ENCODE measurements around the gene PSAPL1. TPM values are rescaled to one million over a fixed set of nuclear protein-coding genes. Genes with fewer than 3 reads are reported as not detected.

Gene PSAPL1
- total RNA-seq, 1 donor from 2014 or later, result not detected

- Mint-ChIP-seq H3K27me3 (ENCODE audit: low read depth) (peaks cover 12% of the 10 kb centered on the region), H3K27ac (ENCODE audit: unreplicated experiment) (no peak overlapping the region), H3K9me3 (ENCODE audit: low read depth) (peaks cover 3% of the 10 kb centered on the region), H3K36me3 (ENCODE audit: low read depth) (no peaks in the 10 kb centered on the region), H3K4me3 (ENCODE audit: unreplicated experiment) (no peak overlapping the region), H3K4me1 (ENCODE audit: low read depth) (no peaks in the 10 kb centered on the region)
- peak; percentile 88 for DNase-seq (ENCODE audit: low spot score)
- TF ChIP-seq CTCF (IDR thresholded peaks at IDR 0.05), result no peak
These were observed 14.1 kb downstream of the PSAPL1 start for GRCh38 chr4:7420661-7421040.

- no peak overlapping the region for H3K27ac Mint-ChIP-seq (ENCODE audit: unreplicated experiment)
- H3K4me3 Mint-ChIP-seq (ENCODE audit: unreplicated experiment), result no peak overlapping the region
- peaks cover 12% of the 10 kb centered on the region for H3K27me3 Mint-ChIP-seq (ENCODE audit: low read depth)
- no peak for TF ChIP-seq CTCF (IDR thresholded peaks at IDR 0.05)
- no peaks in the 10 kb centered on the region for H3K36me3 Mint-ChIP-seq (ENCODE audit: low read depth)
- no peak for DNase-seq (ENCODE audit: low spot score)
- no peaks in the 10 kb centered on the region for H3K4me1 Mint-ChIP-seq (ENCODE audit: low read depth)
- H3K9me3 Mint-ChIP-seq (ENCODE audit: low read depth), result peaks cover 3% of the 10 kb centered on the region
These were observed 14.6 kb downstream of the PSAPL1 start for GRCh38 chr4:7419961-7420660.

- Mint-ChIP-seq H3K4me3 (ENCODE audit: unreplicated experiment) (no peak overlapping the region), H3K36me3 (ENCODE audit: low read depth) (no peaks in the 10 kb centered on the region), H3K27me3 (ENCODE audit: low read depth) (peaks cover 27% of the 10 kb centered on the region), H3K4me1 (ENCODE audit: low read depth) (no peaks in the 10 kb centered on the region), H3K9me3 (ENCODE audit: low read depth) (peaks cover 3% of the 10 kb centered on the region), H3K27ac (ENCODE audit: unreplicated experiment) (no peak overlapping the region)
- DNase-seq (ENCODE audit: low spot score), result no peak
- TF ChIP-seq CTCF (IDR thresholded peaks at IDR 0.05), result no peak
These were observed 16.4 kb downstream of the PSAPL1 start for GRCh38 chr4:7418131-7418943.

GRCh38 chr4:7417639-7418038 is 17.1 kb downstream of the PSAPL1 start:
- Mint-ChIP-seq H3K9me3 (ENCODE audit: low read depth) (peaks cover 3% of the 10 kb centered on the region), H3K27me3 (ENCODE audit: low read depth) (peaks cover 25% of the 10 kb centered on the region), H3K36me3 (ENCODE audit: low read depth) (no peaks in the 10 kb centered on the region), H3K4me1 (ENCODE audit: low read depth) (no peaks in the 10 kb centered on the region), H3K4me3 (ENCODE audit: unreplicated experiment) (no peak overlapping the region), H3K27ac (ENCODE audit: unreplicated experiment) (no peak overlapping the region)
- DNase-seq (ENCODE audit: low spot score), result no peak
- no peak for TF ChIP-seq CTCF (IDR thresholded peaks at IDR 0.05)

- Mint-ChIP-seq H3K4me3 (ENCODE audit: unreplicated experiment) (no peak overlapping the region), H3K27ac (ENCODE audit: unreplicated experiment) (no peak overlapping the region), H3K27me3 (ENCODE audit: low read depth) (peaks cover 26% of the 10 kb centered on the region), H3K9me3 (ENCODE audit: low read depth) (peaks cover 3% of the 10 kb centered on the region), H3K36me3 (ENCODE audit: low read depth) (no peaks in the 10 kb centered on the region), H3K4me1 (ENCODE audit: low read depth) (no peaks in the 10 kb centered on the region)
- TF ChIP-seq CTCF (IDR thresholded peaks at IDR 0.05), result no peak
- DNase-seq (ENCODE audit: low spot score), result no peak
These were observed 17.8 kb downstream of the PSAPL1 start for GRCh38 chr4:7416745-7417432.
